Measurements from ENCODE around the gene SHPK. TPM values are rescaled to one million over a fixed set of nuclear protein-coding genes. Genes with fewer than 3 reads are reported as not detected.
"Not testable (repeated sequence)": the region's sequence is repeated elsewhere in the genome, so short reads cannot be mapped to it uniquely, and the experiment has no call there.

The SHPK gene
- polyA plus RNA-seq, 2 donors = 7.2 to 8.5 TPM

- WGBS, 2 donors = 62 to 78% methylated on average over 11 of the region's 11 CpGs
- no peaks in the 10 kb centered on the region for H3K9me3 ChIP-seq (ENCODE audit: control insufficient read depth in 2 of 2, insufficient read depth in 1 of 2, low read depth in 1 of 2, low read length in 1 of 2)
- no peak overlapping the region for H3K4me3 ChIP-seq (ENCODE audit: low read depth in 1 of 2, low read length in 2 of 2)
- H3K4me1 ChIP-seq (ENCODE audit: control insufficient read depth in 2 of 2, insufficient read depth in 2 of 2, low read length in 1 of 2) = no peaks in the 10 kb centered on the region
- peaks cover 0 to 28% of the 10 kb centered on the region in 2 donors for H3K36me3 ChIP-seq (ENCODE audit: control insufficient read depth in 2 of 2, insufficient read depth in 2 of 2, low read length in 1 of 2)
- no peaks in the 10 kb centered on the region for H3K27me3 ChIP-seq (ENCODE audit: control insufficient read depth in 1 of 2, insufficient read depth in 2 of 2, low read length in 2 of 2)
- no peak overlapping the region for H3K27ac ChIP-seq (ENCODE audit: low read depth in 2 of 2, low read length in 1 of 2)
These were observed 41.8 kb downstream of the SHPK start for GRCh38 chr17:3594051-3594800.

GRCh38 chr17:3593384-3593783, 42.7 kb downstream of the SHPK start:
- Histone ChIP-seq H3K36me3 (ENCODE audit: control insufficient read depth in 2 of 2, insufficient read depth in 2 of 2, low read length in 1 of 2) (peaks cover 0 to 28% of the 10 kb centered on the region in 2 donors), H3K4me1 (ENCODE audit: control insufficient read depth in 2 of 2, insufficient read depth in 2 of 2, low read length in 1 of 2) (no peaks in the 10 kb centered on the region), H3K27ac (ENCODE audit: low read depth in 2 of 2, low read length in 1 of 2) (no peak overlapping the region), H3K9me3 (ENCODE audit: control insufficient read depth in 2 of 2, insufficient read depth in 1 of 2, low read depth in 1 of 2, low read length in 1 of 2) (no peaks in the 10 kb centered on the region), H3K4me3 (ENCODE audit: low read depth in 1 of 2, low read length in 2 of 2) (no peak overlapping the region), H3K27me3 (ENCODE audit: control insufficient read depth in 1 of 2, insufficient read depth in 2 of 2, low read length in 2 of 2) (no peaks in the 10 kb centered on the region)
- WGBS, 2 donors = 90 to 95% methylated on average over 5 of the region's 5 CpGs

GRCh38 chr17:3592216-3592860, 43.7 kb downstream of the SHPK start:
- WGBS, 2 donors = 92% methylated on average over 15 of the region's 15 CpGs
- no peaks in the 10 kb centered on the region for H3K4me1 ChIP-seq (ENCODE audit: control insufficient read depth in 2 of 2, insufficient read depth in 2 of 2, low read length in 1 of 2)
- H3K9me3 ChIP-seq (ENCODE audit: control insufficient read depth in 2 of 2, insufficient read depth in 1 of 2, low read depth in 1 of 2, low read length in 1 of 2) = no peaks in the 10 kb centered on the region
- H3K4me3 ChIP-seq (ENCODE audit: low read depth in 1 of 2, low read length in 2 of 2) = no peak overlapping the region
- peaks cover 0 to 33% of the 10 kb centered on the region in 2 donors for H3K36me3 ChIP-seq (ENCODE audit: control insufficient read depth in 2 of 2, insufficient read depth in 2 of 2, low read length in 1 of 2)
- no peaks in the 10 kb centered on the region for H3K27me3 ChIP-seq (ENCODE audit: control insufficient read depth in 1 of 2, insufficient read depth in 2 of 2, low read length in 2 of 2)
- H3K27ac ChIP-seq (ENCODE audit: low read depth in 2 of 2, low read length in 1 of 2) = no peak overlapping the region

- Histone ChIP-seq H3K27ac (ENCODE audit: low read depth in 2 of 2, low read length in 1 of 2) (no peak overlapping the region), H3K27me3 (ENCODE audit: control insufficient read depth in 1 of 2, insufficient read depth in 2 of 2, low read length in 2 of 2) (no peaks in the 10 kb centered on the region), H3K36me3 (ENCODE audit: control insufficient read depth in 2 of 2, insufficient read depth in 2 of 2, low read length in 1 of 2) (peaks cover 0 to 31% of the 10 kb centered on the region in 2 donors), H3K9me3 (ENCODE audit: control insufficient read depth in 2 of 2, insufficient read depth in 1 of 2, low read depth in 1 of 2, low read length in 1 of 2) (no peaks in the 10 kb centered on the region), H3K4me3 (ENCODE audit: low read depth in 1 of 2, low read length in 2 of 2) (no peak overlapping the region), H3K4me1 (ENCODE audit: control insufficient read depth in 2 of 2, insufficient read depth in 2 of 2, low read length in 1 of 2) (no peaks in the 10 kb centered on the region)
- WGBS, 2 donors = 94% methylated on average over 15 of the region's 15 CpGs
These were observed 45.3 kb downstream of the SHPK start for GRCh38 chr17:3590768-3591167.

GRCh38 chr17:3590231-3590630, 45.8 kb downstream of the SHPK start:
- H3K27ac ChIP-seq (ENCODE audit: low read depth in 2 of 2, low read length in 1 of 2) = no peak overlapping the region
- WGBS, 2 donors = 90 to 94% methylated on average over 15 of the region's 15 CpGs
- no peak overlapping the region for H3K4me3 ChIP-seq (ENCODE audit: low read depth in 1 of 2, low read length in 2 of 2)
- peaks cover 0 to 36% of the 10 kb centered on the region in 2 donors for H3K36me3 ChIP-seq (ENCODE audit: control insufficient read depth in 2 of 2, insufficient read depth in 2 of 2, low read length in 1 of 2)
- no peaks in the 10 kb centered on the region for H3K9me3 ChIP-seq (ENCODE audit: control insufficient read depth in 2 of 2, insufficient read depth in 1 of 2, low read depth in 1 of 2, low read length in 1 of 2)
- no peaks in the 10 kb centered on the region for H3K4me1 ChIP-seq (ENCODE audit: control insufficient read depth in 2 of 2, insufficient read depth in 2 of 2, low read length in 1 of 2)
- H3K27me3 ChIP-seq (ENCODE audit: control insufficient read depth in 1 of 2, insufficient read depth in 2 of 2, low read length in 2 of 2) = no peaks in the 10 kb centered on the region

GRCh38 chr17:3589784-3590183, 46.3 kb downstream of the SHPK start:
- Histone ChIP-seq H3K4me3 (ENCODE audit: low read depth in 1 of 2, low read length in 2 of 2) (no peak overlapping the region), H3K9me3 (ENCODE audit: control insufficient read depth in 2 of 2, insufficient read depth in 1 of 2, low read depth in 1 of 2, low read length in 1 of 2) (no peaks in the 10 kb centered on the region), H3K36me3 (ENCODE audit: control insufficient read depth in 2 of 2, insufficient read depth in 2 of 2, low read length in 1 of 2) (peaks cover 0 to 38% of the 10 kb centered on the region in 2 donors), H3K27me3 (ENCODE audit: control insufficient read depth in 1 of 2, insufficient read depth in 2 of 2, low read length in 2 of 2) (no peaks in the 10 kb centered on the region), H3K27ac (ENCODE audit: low read depth in 2 of 2, low read length in 1 of 2) (no peak overlapping the region), H3K4me1 (ENCODE audit: control insufficient read depth in 2 of 2, insufficient read depth in 2 of 2, low read length in 1 of 2) (no peaks in the 10 kb centered on the region)
- WGBS, 2 donors = 97 to 98% methylated on average over 22 of the region's 22 CpGs

- Histone ChIP-seq H3K27me3 (ENCODE audit: control insufficient read depth in 1 of 2, insufficient read depth in 2 of 2, low read length in 2 of 2) (no peaks in the 10 kb centered on the region), H3K4me3 (ENCODE audit: low read depth in 1 of 2, low read length in 2 of 2) (no peak overlapping the region), H3K27ac (ENCODE audit: low read depth in 2 of 2, low read length in 1 of 2) (no peak overlapping the region), H3K9me3 (ENCODE audit: control insufficient read depth in 2 of 2, insufficient read depth in 1 of 2, low read depth in 1 of 2, low read length in 1 of 2) (no peaks in the 10 kb centered on the region), H3K36me3 (ENCODE audit: control insufficient read depth in 2 of 2, insufficient read depth in 2 of 2, low read length in 1 of 2) (peaks cover 0 to 36% of the 10 kb centered on the region in 2 donors), H3K4me1 (ENCODE audit: control insufficient read depth in 2 of 2, insufficient read depth in 2 of 2, low read length in 1 of 2) (no peaks in the 10 kb centered on the region)
- 92 to 96% methylated on average over 17 of the region's 17 CpGs for WGBS, 2 donors
These were observed 50.2 kb downstream of the SHPK start for GRCh38 chr17:3585826-3586225.

GRCh38 chr17:3583456-3583855, 52.6 kb downstream of the SHPK start:
- WGBS, 2 donors = 92 to 94% methylated on average over 9 of the region's 9 CpGs

GRCh38 chr17:3582915-3583314, 53.1 kb downstream of the SHPK start:
- Histone ChIP-seq H3K36me3 (ENCODE audit: control insufficient read depth in 2 of 2, insufficient read depth in 2 of 2, low read length in 1 of 2) (peaks cover 0 to 20% of the 10 kb centered on the region in 2 donors), H3K4me3 (ENCODE audit: low read depth in 1 of 2, low read length in 2 of 2) (no peak overlapping the region), H3K27me3 (ENCODE audit: control insufficient read depth in 1 of 2, insufficient read depth in 2 of 2, low read length in 2 of 2) (no peaks in the 10 kb centered on the region), H3K27ac (ENCODE audit: low read depth in 2 of 2, low read length in 1 of 2) (no peak overlapping the region), H3K9me3 (ENCODE audit: control insufficient read depth in 2 of 2, insufficient read depth in 1 of 2, low read depth in 1 of 2, low read length in 1 of 2) (no peaks in the 10 kb centered on the region), H3K4me1 (ENCODE audit: control insufficient read depth in 2 of 2, insufficient read depth in 2 of 2, low read length in 1 of 2) (no peaks in the 10 kb centered on the region)
- WGBS, 2 donors = 96 to 97% methylated on average over 9 of the region's 9 CpGs

More at GRCh38 chr17:3583456-3583855, 52.6 kb downstream of the SHPK start:
- no peak overlapping the region for H3K4me3 ChIP-seq (ENCODE audit: low read depth in 1 of 2, low read length in 2 of 2)
- no peak overlapping the region for H3K27ac ChIP-seq (ENCODE audit: low read depth in 2 of 2, low read length in 1 of 2)
- no peaks in the 10 kb centered on the region for H3K27me3 ChIP-seq (ENCODE audit: control insufficient read depth in 1 of 2, insufficient read depth in 2 of 2, low read length in 2 of 2)
- no peaks in the 10 kb centered on the region for H3K4me1 ChIP-seq (ENCODE audit: control insufficient read depth in 2 of 2, insufficient read depth in 2 of 2, low read length in 1 of 2)
- H3K36me3 ChIP-seq (ENCODE audit: control insufficient read depth in 2 of 2, insufficient read depth in 2 of 2, low read length in 1 of 2) = peaks cover 0 to 23% of the 10 kb centered on the region in 2 donors
- H3K9me3 ChIP-seq (ENCODE audit: control insufficient read depth in 2 of 2, insufficient read depth in 1 of 2, low read depth in 1 of 2, low read length in 1 of 2) = no peaks in the 10 kb centered on the region

- H3K27ac ChIP-seq (ENCODE audit: low read depth in 2 of 2, low read length in 1 of 2); H3K4me3 ChIP-seq (ENCODE audit: low read depth in 1 of 2, low read length in 2 of 2); H3K9me3 ChIP-seq (ENCODE audit: control insufficient read depth in 2 of 2, insufficient read depth in 1 of 2, low read depth in 1 of 2, low read length in 1 of 2); H3K4me1 ChIP-seq (ENCODE audit: control insufficient read depth in 2 of 2, insufficient read depth in 2 of 2, low read length in 1 of 2); H3K27me3 ChIP-seq (ENCODE audit: control insufficient read depth in 1 of 2, insufficient read depth in 2 of 2, low read length in 2 of 2): not testable (repeated sequence)
- peaks cover 0 to 13% of the 10 kb centered on the region in 2 donors for H3K36me3 ChIP-seq (ENCODE audit: control insufficient read depth in 2 of 2, insufficient read depth in 2 of 2, low read length in 1 of 2)
- WGBS, 2 donors = 73 to 98% methylated on average over 4 of the region's 4 CpGs
These were observed 57.4 kb downstream of the SHPK start for GRCh38 chr17:3578667-3579066.
